HG03039 (cell line): ENCODE measurements around the gene PCLAF.
"Not testable (repeated sequence)": the region's sequence is repeated elsewhere in the genome, so short reads cannot be mapped to it uniquely, and the experiment has no call there.

Experiments used
- ATAC-seq: cut with Tn5 transposase; IDR thresholded peaks from one replicate; pipeline ENCODE4 v1.9.1; 2021; ENCODE audit warnings: mild to moderate bottlenecking, moderate library complexity; ENCODE audit not compliant: unreplicated experiment

The PCLAF gene

GRCh38 chr15:64326458-64326857 is 54.8 kb downstream of the PCLAF start:
- ATAC-seq, result not testable (repeated sequence)

- ATAC-seq, result no peak
Measured at GRCh38 chr15:64324165-64324877, 56.9 kb downstream of the PCLAF start.

- no peak for ATAC-seq
Measured at GRCh38 chr15:64315216-64315615, 66.0 kb downstream of the PCLAF start.

DNA sequence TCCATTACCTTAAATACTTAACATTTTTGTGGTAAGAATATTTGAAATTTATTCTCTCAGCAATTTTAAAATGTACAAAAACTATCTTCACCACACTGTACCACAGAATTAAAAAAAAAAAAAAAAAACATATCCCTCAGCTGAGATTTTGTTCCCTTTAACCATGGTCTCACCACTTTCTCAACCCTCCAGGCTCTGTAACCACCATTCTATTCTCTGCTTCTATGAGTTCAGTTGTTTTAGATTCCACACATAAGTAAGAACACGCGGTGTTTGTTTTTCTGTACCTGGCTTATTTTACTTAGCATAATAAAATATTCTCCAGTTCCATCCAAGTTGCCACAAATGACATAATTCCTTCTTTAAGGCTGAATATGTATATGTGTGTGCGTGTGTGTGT is 66.8 kb downstream of the PCLAF start:
- no peak for ATAC-seq
